ENCODE measurements around the gene KIAA0513.

DNA sequence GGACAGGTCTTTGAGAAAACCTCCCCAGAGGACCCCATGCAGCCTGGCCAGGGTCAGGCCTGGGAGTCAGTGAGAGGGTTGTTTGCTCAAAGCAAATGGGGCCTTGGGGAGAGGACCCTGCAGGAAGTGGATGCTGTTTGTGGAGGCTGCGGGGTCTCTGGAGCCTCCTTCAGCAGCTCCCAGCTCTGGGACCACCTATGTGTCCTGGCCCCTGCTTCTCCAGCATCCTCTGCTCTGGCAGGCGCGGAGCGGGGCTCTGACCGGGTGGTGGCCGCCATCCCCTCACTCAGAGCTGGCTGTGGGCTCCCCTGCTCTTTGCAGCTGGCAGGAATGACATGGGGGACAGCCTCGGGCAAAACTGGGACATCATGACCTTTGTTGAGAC is 114.5 kb downstream of the KIAA0513 start:
- TF ChIP-seq SIX1 (CRISPR knock-in tag; IDR thresholded peaks at IDR 0.05; ENCODE audit: borderline replicate concordance) (no peak), CBX1 (IDR thresholded peaks at IDR 0.05; ENCODE audit: low read depth) (no peak), RAD21 (CRISPR knock-in tag; IDR thresholded peaks at IDR 0.05) (no peak), YY1 (IDR thresholded peaks at IDR 0.05; ENCODE audit: insufficient read depth, insufficient replicate concordance, low read depth, low read length) (no peak), ZNF282 (IDR thresholded peaks at IDR 0.05; ENCODE audit: partially characterized antibody) (no peak), NR2F2 (IDR thresholded peaks at IDR 0.05; ENCODE audit: borderline replicate concordance, low read depth) (no peak), ZNF224 (CRISPR knock-in tag; IDR thresholded peaks at IDR 0.05) (no peak), POLR2A (IDR thresholded peaks at IDR 0.05; ENCODE audit: insufficient read depth in 1 of 2, low read depth in 2 of 2, low read length in 2 of 2) (no peak)
- TF ChIP-seq, protein P1, sequence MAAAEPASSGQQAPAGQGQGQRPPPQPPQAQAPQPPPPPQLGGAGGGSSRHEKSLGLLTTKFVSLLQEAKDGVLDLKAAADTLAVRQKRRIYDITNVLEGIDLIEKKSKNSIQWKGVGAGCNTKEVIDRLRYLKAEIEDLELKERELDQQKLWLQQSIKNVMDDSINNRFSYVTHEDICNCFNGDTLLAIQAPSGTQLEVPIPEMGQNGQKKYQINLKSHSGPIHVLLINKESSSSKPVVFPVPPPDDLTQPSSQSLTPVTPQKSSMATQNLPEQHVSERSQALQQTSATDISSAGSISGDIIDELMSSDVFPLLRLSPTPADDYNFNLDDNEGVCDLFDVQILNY (CRISPR knock-in tag; conservative IDR thresholded peaks at IDR 0.05) = no peak
- TF ChIP-seq, protein P2, sequence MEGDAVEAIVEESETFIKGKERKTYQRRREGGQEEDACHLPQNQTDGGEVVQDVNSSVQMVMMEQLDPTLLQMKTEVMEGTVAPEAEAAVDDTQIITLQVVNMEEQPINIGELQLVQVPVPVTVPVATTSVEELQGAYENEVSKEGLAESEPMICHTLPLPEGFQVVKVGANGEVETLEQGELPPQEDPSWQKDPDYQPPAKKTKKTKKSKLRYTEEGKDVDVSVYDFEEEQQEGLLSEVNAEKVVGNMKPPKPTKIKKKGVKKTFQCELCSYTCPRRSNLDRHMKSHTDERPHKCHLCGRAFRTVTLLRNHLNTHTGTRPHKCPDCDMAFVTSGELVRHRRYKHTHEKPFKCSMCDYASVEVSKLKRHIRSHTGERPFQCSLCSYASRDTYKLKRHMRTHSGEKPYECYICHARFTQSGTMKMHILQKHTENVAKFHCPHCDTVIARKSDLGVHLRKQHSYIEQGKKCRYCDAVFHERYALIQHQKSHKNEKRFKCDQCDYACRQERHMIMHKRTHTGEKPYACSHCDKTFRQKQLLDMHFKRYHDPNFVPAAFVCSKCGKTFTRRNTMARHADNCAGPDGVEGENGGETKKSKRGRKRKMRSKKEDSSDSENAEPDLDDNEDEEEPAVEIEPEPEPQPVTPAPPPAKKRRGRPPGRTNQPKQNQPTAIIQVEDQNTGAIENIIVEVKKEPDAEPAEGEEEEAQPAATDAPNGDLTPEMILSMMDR (CRISPR knock-in tag; IDR thresholded peaks at IDR 0.05) = no peak
- TF ChIP-seq, protein P3, sequence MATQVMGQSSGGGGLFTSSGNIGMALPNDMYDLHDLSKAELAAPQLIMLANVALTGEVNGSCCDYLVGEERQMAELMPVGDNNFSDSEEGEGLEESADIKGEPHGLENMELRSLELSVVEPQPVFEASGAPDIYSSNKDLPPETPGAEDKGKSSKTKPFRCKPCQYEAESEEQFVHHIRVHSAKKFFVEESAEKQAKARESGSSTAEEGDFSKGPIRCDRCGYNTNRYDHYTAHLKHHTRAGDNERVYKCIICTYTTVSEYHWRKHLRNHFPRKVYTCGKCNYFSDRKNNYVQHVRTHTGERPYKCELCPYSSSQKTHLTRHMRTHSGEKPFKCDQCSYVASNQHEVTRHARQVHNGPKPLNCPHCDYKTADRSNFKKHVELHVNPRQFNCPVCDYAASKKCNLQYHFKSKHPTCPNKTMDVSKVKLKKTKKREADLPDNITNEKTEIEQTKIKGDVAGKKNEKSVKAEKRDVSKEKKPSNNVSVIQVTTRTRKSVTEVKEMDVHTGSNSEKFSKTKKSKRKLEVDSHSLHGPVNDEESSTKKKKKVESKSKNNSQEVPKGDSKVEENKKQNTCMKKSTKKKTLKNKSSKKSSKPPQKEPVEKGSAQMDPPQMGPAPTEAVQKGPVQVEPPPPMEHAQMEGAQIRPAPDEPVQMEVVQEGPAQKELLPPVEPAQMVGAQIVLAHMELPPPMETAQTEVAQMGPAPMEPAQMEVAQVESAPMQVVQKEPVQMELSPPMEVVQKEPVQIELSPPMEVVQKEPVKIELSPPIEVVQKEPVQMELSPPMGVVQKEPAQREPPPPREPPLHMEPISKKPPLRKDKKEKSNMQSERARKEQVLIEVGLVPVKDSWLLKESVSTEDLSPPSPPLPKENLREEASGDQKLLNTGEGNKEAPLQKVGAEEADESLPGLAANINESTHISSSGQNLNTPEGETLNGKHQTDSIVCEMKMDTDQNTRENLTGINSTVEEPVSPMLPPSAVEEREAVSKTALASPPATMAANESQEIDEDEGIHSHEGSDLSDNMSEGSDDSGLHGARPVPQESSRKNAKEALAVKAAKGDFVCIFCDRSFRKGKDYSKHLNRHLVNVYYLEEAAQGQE (IDR thresholded peaks at IDR 0.05; ENCODE audit: borderline replicate concordance in 1 of 2, low read depth in 1 of 2, low read length in 2 of 2) = no peak

Data from HepG2 (cell line).